ENCODE measurements around the gene C1orf21. TPM values are rescaled to one million over a fixed set of nuclear protein-coding genes. Genes with fewer than 3 reads are reported as not detected.

The C1orf21 gene
- total RNA-seq, 1 experiment from 2014 or later, result 0.15 TPM

- no peak for DNase-seq (ENCODE audit: low read depth, low spot score)
- CTCF ChIA-PET, result no interaction called here
- ATAC-seq, result no peak
- POLR2A ChIA-PET, result no interaction called here
- in situ Hi-C loops (cut with HindIII; ENCODE audit: low pct_unique_long_range_greater_than_20kb, low sequenced_read_pairs) (no loop called here), intact Hi-C loops (cut with micrococcal nuclease; ENCODE audit: unreplicated experiment) (no loop called here)
- H3K27me3 ChIP-seq (ENCODE audit: control insufficient read depth, insufficient read depth, low read length), result no peaks in the 10 kb centered on the region
- TF ChIP-seq TCF7L2 (IDR thresholded peaks at IDR 0.05; ENCODE audit: low read depth, low read length) (no peak), SIN3A (IDR thresholded peaks at IDR 0.05; ENCODE audit: borderline replicate concordance, insufficient read depth, low read depth, low read length) (no peak), REST (IDR thresholded peaks at IDR 0.05; ENCODE audit: insufficient read depth in 1 of 2, low read depth in 2 of 2, low read length in 1 of 2) (no peak), POLR2AphosphoS5 (IDR thresholded peaks at IDR 0.05; ENCODE audit: low read depth, low read length) (no peak)
- TF ChIP-seq, protein P1, sequence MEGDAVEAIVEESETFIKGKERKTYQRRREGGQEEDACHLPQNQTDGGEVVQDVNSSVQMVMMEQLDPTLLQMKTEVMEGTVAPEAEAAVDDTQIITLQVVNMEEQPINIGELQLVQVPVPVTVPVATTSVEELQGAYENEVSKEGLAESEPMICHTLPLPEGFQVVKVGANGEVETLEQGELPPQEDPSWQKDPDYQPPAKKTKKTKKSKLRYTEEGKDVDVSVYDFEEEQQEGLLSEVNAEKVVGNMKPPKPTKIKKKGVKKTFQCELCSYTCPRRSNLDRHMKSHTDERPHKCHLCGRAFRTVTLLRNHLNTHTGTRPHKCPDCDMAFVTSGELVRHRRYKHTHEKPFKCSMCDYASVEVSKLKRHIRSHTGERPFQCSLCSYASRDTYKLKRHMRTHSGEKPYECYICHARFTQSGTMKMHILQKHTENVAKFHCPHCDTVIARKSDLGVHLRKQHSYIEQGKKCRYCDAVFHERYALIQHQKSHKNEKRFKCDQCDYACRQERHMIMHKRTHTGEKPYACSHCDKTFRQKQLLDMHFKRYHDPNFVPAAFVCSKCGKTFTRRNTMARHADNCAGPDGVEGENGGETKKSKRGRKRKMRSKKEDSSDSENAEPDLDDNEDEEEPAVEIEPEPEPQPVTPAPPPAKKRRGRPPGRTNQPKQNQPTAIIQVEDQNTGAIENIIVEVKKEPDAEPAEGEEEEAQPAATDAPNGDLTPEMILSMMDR (IDR thresholded peaks at IDR 0.05), result no peak
- BruUV-seq (replicated peaks), result no TSS peak
- no peak overlapping the region for H3K27ac ChIP-seq (ENCODE audit: low read length)
- no peak overlapping the region for H3K4me3 ChIP-seq (ENCODE audit: low read depth in 2 of 2, low read length in 2 of 2)
- no peaks in the 10 kb centered on the region for H3K9me3 ChIP-seq (ENCODE audit: control insufficient read depth, insufficient read depth, low read depth, low read length)
- H3K4me1 ChIP-seq (ENCODE audit: control insufficient read depth, insufficient read depth, low read length), result no peaks in the 10 kb centered on the region
- no peaks in the 10 kb centered on the region for H3K36me3 ChIP-seq (ENCODE audit: control insufficient read depth, insufficient read depth, low read length)
Measured at GRCh38 chr1:184358256-184358655, 28.6 kb upstream of the C1orf21 start.

DNA sequence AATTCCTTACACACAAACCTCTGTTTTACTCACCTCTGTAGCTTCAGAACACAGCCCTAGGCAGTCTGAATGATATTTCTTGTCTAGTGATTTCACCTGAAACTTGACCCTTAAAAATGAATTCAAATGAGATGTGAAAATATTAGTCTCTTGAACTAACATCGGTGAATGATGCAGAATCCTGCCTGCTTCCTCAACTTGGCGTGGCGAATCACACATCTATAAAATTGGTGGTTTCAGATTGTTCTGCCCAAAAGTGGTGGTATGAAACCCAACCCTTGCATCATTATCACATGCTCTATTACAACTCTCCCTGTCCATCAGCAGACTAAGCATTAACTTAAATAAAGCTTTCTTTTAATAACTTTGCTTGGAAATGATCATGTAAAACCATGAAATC, 26.9 kb upstream of the C1orf21 start:
- intact Hi-C loops (cut with micrococcal nuclease; ENCODE audit: unreplicated experiment), result no loop called here

More for the DNA sequence above, 26.9 kb upstream of the C1orf21 start:
- ChIA-PET POLR2A (no interaction called here), CTCF (no interaction called here)
- Histone ChIP-seq H3K27me3 (ENCODE audit: control insufficient read depth, insufficient read depth, low read length) (no peaks in the 10 kb centered on the region), H3K27ac (ENCODE audit: low read length) (no peak overlapping the region), H3K4me1 (ENCODE audit: control insufficient read depth, insufficient read depth, low read length) (no peaks in the 10 kb centered on the region), H3K4me3 (ENCODE audit: low read depth in 2 of 2, low read length in 2 of 2) (no peak overlapping the region), H3K36me3 (ENCODE audit: control insufficient read depth, insufficient read depth, low read length) (no peaks in the 10 kb centered on the region), H3K9me3 (ENCODE audit: control insufficient read depth, insufficient read depth, low read depth, low read length) (no peaks in the 10 kb centered on the region)
- ATAC-seq (no peak), DNase-seq (ENCODE audit: low read depth, low spot score) (no peak)
- BruUV-seq (replicated peaks), result no TSS peak
- TF ChIP-seq, protein P1 (IDR thresholded peaks at IDR 0.05), result no peak
- TF ChIP-seq SIN3A (IDR thresholded peaks at IDR 0.05; ENCODE audit: borderline replicate concordance, insufficient read depth, low read depth, low read length), result no peak
- TF ChIP-seq TCF7L2 (IDR thresholded peaks at IDR 0.05; ENCODE audit: low read depth, low read length), result no peak
- no peak for TF ChIP-seq POLR2AphosphoS5 (IDR thresholded peaks at IDR 0.05; ENCODE audit: low read depth, low read length)
- no peak for TF ChIP-seq REST (IDR thresholded peaks at IDR 0.05; ENCODE audit: insufficient read depth in 1 of 2, low read depth in 2 of 2, low read length in 1 of 2)
- in situ Hi-C loops (cut with HindIII; ENCODE audit: low pct_unique_long_range_greater_than_20kb, low sequenced_read_pairs), result no loop called here

Data from Panc1 (cell line).